K562 (cell line): ENCODE results near the gene SPSB1.

ENCODE experiments used
- ARID1B ChIP-seq: fragments of 450-650 bp; IDR thresholded peaks from 2 replicates; pipeline ENCODE4 v1.6.1; 2016; ENCODE audit warnings: antibody characterized with exemption, mild to moderate bottlenecking, inconsistent platforms
- EZH2 ChIP-seq: IDR thresholded peaks from 2 replicates; pipeline ENCODE4 v1.6.1; 2012; ENCODE audit warnings: low read depth, mild to moderate bottlenecking, inconsistent platforms, low read length, borderline replicate concordance
- FOXP1 ChIP-seq: sonication (generic); formaldehyde crosslinking; IDR thresholded peaks from 2 replicates; pipeline ENCODE4 v1.8.0; 2022; ENCODE audit warnings: mild to moderate bottlenecking, missing genetic modification reagents
- POLR2G ChIP-seq: fragments of 200-400 bp; formaldehyde crosslinking; IDR thresholded peaks from 2 replicates; pipeline ENCODE4 v1.6.1; 2017; ENCODE audit warnings: low read depth, mild to moderate bottlenecking, antibody characterized with exemption, low read length, moderate library complexity
- TAF1 ChIP-seq: IDR thresholded peaks from 2 replicates; pipeline ENCODE4 v1.6.1; 2011; ENCODE audit warnings: mild to moderate bottlenecking, low read length, moderate library complexity; ENCODE audit not compliant: insufficient read depth, control insufficient read depth, severe bottlenecking; ENCODE audit errors: extremely low read depth
- ZNF77 ChIP-seq: fragments of 250-450 bp; sonication (Bioruptor Pico); IDR thresholded peaks from 2 replicates; pipeline ENCODE4 v1.5.0; 2020
- TF ChIP-seq, protein P1 (sequence below), 2 experiments: fragments of 450-650 bp in 1 of 2; IDR thresholded peaks; 2 replicates each; pipeline ENCODE4 v1.6.1; 2011 to 2017; ENCODE audit warnings: low read depth in 2 of 2, antibody characterized with exemption in 1 of 2, borderline replicate concordance in 1 of 2, low read length in 1 of 2, mild to moderate bottlenecking in 1 of 2, mixed read lengths in 1 of 2; ENCODE audit not compliant: control insufficient read depth in 1 of 2
- TF ChIP-seq, protein P2 (sequence below): sonication (generic); formaldehyde crosslinking; IDR thresholded peaks from 2 replicates; pipeline ENCODE4 v1.8.0; 2022; ENCODE audit warnings: missing genetic modification reagents, mild to moderate bottlenecking, borderline replicate concordance
- TF ChIP-seq, protein P3 (sequence below), 3 experiments: IDR thresholded peaks in 2 of 3; conservative IDR thresholded peaks in 1 of 3; 2 replicates each; pipeline ENCODE4 v1.5.1; 2011 to 2012; ENCODE audit warnings: low read length in 3 of 3, mild to moderate bottlenecking in 3 of 3, control low read depth in 2 of 3, improper control_type of control experiment in 1 of 3, inconsistent platforms in 1 of 3, low read depth in 1 of 3, mixed read lengths in 1 of 3, moderate library complexity in 1 of 3; ENCODE audit not compliant: insufficient read depth in 2 of 3
- TF ChIP-seq, protein P4 (sequence below): fragments of 450-650 bp; formaldehyde crosslinking; IDR thresholded peaks from 2 replicates; pipeline ENCODE4 v1.4.0; 2022; ENCODE audit warnings: missing genetic modification characterization

DNA sequence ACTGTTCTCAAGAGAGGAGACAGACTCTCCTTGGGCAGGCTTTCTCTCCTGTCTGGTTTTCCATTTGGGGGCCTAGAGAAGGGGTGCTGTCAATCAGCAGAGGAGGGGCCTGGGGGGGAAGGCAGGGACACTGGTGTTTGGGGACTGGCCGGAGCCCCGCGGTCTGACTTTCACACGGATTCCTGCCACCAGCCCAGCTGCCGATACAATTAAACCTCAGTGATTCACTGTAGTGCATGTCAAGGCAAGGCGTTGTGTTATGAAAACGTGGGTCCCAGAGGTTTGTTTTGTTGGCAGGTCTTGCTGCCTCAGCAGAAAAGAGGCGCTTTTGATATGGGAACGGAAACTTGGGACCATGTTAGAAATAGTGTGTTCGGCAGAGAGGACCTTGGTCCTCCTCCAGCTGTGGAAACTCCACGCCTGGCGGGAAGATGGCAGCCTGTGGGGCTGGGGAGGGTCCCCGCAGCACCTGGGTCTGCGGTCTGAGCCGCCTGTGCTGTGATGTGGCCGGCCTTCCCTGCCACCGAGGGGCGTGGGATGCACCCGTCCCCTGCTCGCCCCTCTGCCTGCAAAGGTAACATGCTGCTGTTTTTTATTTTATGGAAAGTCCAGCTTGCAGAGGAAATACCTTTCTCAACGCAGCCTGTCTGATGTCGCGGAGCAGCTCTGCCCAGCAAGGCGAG, 47.6 kb downstream of the SPSB1 start:
- TF ChIP-seq ZNF77 (CRISPR knock-in tag) (no peak), POLR2G (no peak), ARID1B (no peak), EZH2 (no peak), FOXP1 (CRISPR knock-in tag) (no peak), TAF1 (no peak)
- TF ChIP-seq, protein P1, sequence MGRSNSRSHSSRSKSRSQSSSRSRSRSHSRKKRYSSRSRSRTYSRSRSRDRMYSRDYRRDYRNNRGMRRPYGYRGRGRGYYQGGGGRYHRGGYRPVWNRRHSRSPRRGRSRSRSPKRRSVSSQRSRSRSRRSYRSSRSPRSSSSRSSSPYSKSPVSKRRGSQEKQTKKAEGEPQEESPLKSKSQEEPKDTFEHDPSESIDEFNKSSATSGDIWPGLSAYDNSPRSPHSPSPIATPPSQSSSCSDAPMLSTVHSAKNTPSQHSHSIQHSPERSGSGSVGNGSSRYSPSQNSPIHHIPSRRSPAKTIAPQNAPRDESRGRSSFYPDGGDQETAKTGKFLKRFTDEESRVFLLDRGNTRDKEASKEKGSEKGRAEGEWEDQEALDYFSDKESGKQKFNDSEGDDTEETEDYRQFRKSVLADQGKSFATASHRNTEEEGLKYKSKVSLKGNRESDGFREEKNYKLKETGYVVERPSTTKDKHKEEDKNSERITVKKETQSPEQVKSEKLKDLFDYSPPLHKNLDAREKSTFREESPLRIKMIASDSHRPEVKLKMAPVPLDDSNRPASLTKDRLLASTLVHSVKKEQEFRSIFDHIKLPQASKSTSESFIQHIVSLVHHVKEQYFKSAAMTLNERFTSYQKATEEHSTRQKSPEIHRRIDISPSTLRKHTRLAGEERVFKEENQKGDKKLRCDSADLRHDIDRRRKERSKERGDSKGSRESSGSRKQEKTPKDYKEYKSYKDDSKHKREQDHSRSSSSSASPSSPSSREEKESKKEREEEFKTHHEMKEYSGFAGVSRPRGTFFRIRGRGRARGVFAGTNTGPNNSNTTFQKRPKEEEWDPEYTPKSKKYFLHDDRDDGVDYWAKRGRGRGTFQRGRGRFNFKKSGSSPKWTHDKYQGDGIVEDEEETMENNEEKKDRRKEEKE (IDR thresholded peaks at IDR 0.05; ENCODE audit: borderline replicate concordance in 1 of 2, control insufficient read depth in 1 of 2, low read depth in 2 of 2, low read length in 1 of 2) = no peak
- TF ChIP-seq, protein P2, sequence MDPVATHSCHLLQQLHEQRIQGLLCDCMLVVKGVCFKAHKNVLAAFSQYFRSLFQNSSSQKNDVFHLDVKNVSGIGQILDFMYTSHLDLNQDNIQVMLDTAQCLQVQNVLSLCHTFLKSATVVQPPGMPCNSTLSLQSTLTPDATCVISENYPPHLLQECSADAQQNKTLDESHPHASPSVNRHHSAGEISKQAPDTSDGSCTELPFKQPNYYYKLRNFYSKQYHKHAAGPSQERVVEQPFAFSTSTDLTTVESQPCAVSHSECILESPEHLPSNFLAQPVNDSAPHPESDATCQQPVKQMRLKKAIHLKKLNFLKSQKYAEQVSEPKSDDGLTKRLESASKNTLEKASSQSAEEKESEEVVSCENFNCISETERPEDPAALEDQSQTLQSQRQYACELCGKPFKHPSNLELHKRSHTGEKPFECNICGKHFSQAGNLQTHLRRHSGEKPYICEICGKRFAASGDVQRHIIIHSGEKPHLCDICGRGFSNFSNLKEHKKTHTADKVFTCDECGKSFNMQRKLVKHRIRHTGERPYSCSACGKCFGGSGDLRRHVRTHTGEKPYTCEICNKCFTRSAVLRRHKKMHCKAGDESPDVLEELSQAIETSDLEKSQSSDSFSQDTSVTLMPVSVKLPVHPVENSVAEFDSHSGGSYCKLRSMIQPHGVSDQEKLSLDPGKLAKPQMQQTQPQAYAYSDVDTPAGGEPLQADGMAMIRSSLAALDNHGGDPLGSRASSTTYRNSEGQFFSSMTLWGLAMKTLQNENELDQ (CRISPR knock-in tag) = no peak
- TF ChIP-seq, protein P3, sequence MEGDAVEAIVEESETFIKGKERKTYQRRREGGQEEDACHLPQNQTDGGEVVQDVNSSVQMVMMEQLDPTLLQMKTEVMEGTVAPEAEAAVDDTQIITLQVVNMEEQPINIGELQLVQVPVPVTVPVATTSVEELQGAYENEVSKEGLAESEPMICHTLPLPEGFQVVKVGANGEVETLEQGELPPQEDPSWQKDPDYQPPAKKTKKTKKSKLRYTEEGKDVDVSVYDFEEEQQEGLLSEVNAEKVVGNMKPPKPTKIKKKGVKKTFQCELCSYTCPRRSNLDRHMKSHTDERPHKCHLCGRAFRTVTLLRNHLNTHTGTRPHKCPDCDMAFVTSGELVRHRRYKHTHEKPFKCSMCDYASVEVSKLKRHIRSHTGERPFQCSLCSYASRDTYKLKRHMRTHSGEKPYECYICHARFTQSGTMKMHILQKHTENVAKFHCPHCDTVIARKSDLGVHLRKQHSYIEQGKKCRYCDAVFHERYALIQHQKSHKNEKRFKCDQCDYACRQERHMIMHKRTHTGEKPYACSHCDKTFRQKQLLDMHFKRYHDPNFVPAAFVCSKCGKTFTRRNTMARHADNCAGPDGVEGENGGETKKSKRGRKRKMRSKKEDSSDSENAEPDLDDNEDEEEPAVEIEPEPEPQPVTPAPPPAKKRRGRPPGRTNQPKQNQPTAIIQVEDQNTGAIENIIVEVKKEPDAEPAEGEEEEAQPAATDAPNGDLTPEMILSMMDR (IDR thresholded peaks at IDR 0.05 in 2 of 3, conservative IDR thresholded peaks at IDR 0.05 in 1 of 3; ENCODE audit: insufficient read depth in 2 of 3, low read depth in 1 of 3, low read length in 3 of 3) = no peak
- TF ChIP-seq, protein P4, sequence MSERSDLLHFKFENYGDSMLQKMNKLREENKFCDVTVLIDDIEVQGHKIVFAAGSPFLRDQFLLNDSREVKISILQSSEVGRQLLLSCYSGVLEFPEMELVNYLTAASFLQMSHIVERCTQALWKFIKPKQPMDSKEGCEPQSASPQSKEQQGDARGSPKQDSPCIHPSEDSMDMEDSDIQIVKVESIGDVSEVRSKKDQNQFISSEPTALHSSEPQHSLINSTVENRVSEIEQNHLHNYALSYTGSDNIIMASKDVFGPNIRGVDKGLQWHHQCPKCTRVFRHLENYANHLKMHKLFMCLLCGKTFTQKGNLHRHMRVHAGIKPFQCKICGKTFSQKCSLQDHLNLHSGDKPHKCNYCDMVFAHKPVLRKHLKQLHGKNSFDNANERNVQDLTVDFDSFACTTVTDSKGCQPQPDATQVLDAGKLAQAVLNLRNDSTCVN = no peak
